Liver (tissue), 9 donors: ENCODE measurements around the gene RASSF6. TPM values are rescaled to one million over a fixed set of nuclear protein-coding genes. Genes with fewer than 3 reads are reported as not detected.
"Not testable (repeated sequence)": the region's sequence is repeated elsewhere in the genome, so short reads cannot be mapped to it uniquely, and the experiment has no call there.

Source experiments
- DNase-seq: peaks from one replicate; pipeline ENCODE4 v3.0.0-alpha.2; 2017; ENCODE audit warnings: low spot score
- H3K27ac ChIP-seq, 2 donors: one replicate each; pipeline ENCODE4 v1.7.0; 2013; ENCODE audit warnings: inconsistent platforms in 2 of 2, low read length in 2 of 2, control low read depth in 1 of 2, low read depth in 1 of 2, mild to moderate bottlenecking in 1 of 2
- H3K27me3 ChIP-seq, 4 donors: one replicate each; pipeline versions ENCODE4 v1.6.1 to v1.7.0; 2013; ENCODE audit warnings: low read length in 3 of 4, inconsistent platforms in 1 of 4, mild to moderate bottlenecking in 1 of 4, moderate library complexity in 1 of 4; ENCODE audit not compliant: control insufficient read depth in 4 of 4, insufficient read depth in 4 of 4
- H3K36me3 ChIP-seq, 4 donors: one replicate each; pipeline versions ENCODE4 v1.6.1 to v1.7.0; 2013; ENCODE audit warnings: low read length in 3 of 4, mild to moderate bottlenecking in 3 of 4, low read depth in 1 of 4, moderate library complexity in 1 of 4; ENCODE audit not compliant: control insufficient read depth in 4 of 4, insufficient read depth in 3 of 4
- H3K4me1 ChIP-seq, 4 donors: one replicate each; pipeline versions ENCODE4 v1.6.1 to v1.7.0; 2013; ENCODE audit warnings: low read length in 3 of 4, mild to moderate bottlenecking in 3 of 4, moderate library complexity in 1 of 4; ENCODE audit not compliant: control insufficient read depth in 4 of 4, insufficient read depth in 4 of 4
- H3K4me3 ChIP-seq, 3 donors: one replicate each; pipeline versions ENCODE4 v1.6.1 to v1.7.0; 2013; ENCODE audit warnings: low read length in 3 of 3, control low read depth in 1 of 3, low read depth in 1 of 3, mild to moderate bottlenecking in 1 of 3
- H3K9ac ChIP-seq, 2 donors: one replicate each; pipeline ENCODE4 v1.7.0; 2013; ENCODE audit warnings: low read length in 2 of 2, mild to moderate bottlenecking in 2 of 2, moderate library complexity in 2 of 2, control low read depth in 1 of 2, low read depth in 1 of 2
- H3K9me3 ChIP-seq, 4 donors: one replicate each; pipeline versions ENCODE4 v1.6.1 to v1.7.0; 2013; ENCODE audit warnings: low read length in 3 of 4; ENCODE audit not compliant: control insufficient read depth in 4 of 4
- ATF3 ChIP-seq: IDR thresholded peaks from 2 replicates; pipeline ENCODE4 v1.6.1; 2016; ENCODE audit warnings: antibody characterized with exemption
- CTCF ChIP-seq: fragments of 150-350 bp; IDR thresholded peaks from 2 replicates; pipeline ENCODE4 v1.5.1; 2017; ENCODE audit warnings: improper control_type of control experiment, low read depth, low read length; ENCODE audit not compliant: missing input control
- EGR1 ChIP-seq, 2 donors: IDR thresholded peaks; 2 replicates each; pipeline ENCODE4 v1.6.1; 2016 to 2018; ENCODE audit warnings: antibody characterized with exemption in 2 of 2, low read depth in 2 of 2
- FOXA1 ChIP-seq: IDR thresholded peaks from 2 replicates; pipeline ENCODE4 v1.6.1; 2016; ENCODE audit warnings: antibody characterized with exemption
- FOXA2 ChIP-seq: IDR thresholded peaks from 2 replicates; pipeline ENCODE4 v1.6.1; 2016; ENCODE audit warnings: antibody characterized with exemption
- GABPA ChIP-seq, 2 donors: IDR thresholded peaks in 1 of 2; conservative IDR thresholded peaks in 1 of 2; 2 replicates each; pipeline ENCODE4 v1.6.1; 2016; ENCODE audit warnings: antibody characterized with exemption in 2 of 2, mild to moderate bottlenecking in 1 of 2, moderate library complexity in 1 of 2
- HNF4A ChIP-seq, 2 donors: conservative IDR thresholded peaks; 2 replicates each; pipeline ENCODE4 v1.6.1; 2016; ENCODE audit warnings: antibody characterized with exemption in 2 of 2, mild to moderate bottlenecking in 2 of 2
- HNF4G ChIP-seq: IDR thresholded peaks from 2 replicates; pipeline ENCODE4 v1.6.1; 2016; ENCODE audit warnings: antibody characterized with exemption
- MAX ChIP-seq: IDR thresholded peaks from 2 replicates; pipeline ENCODE4 v1.6.1; 2016; ENCODE audit warnings: antibody characterized with exemption
- NR2F2 ChIP-seq: IDR thresholded peaks from 2 replicates; pipeline ENCODE4 v1.6.1; 2016; ENCODE audit warnings: antibody characterized with exemption
- REST ChIP-seq: IDR thresholded peaks from 2 replicates; pipeline ENCODE4 v1.6.1; 2016; ENCODE audit warnings: antibody characterized with exemption, mild to moderate bottlenecking
- RXRA ChIP-seq, 2 donors: IDR thresholded peaks; 2 replicates each; pipeline ENCODE4 v1.6.1; 2017 to 2018; ENCODE audit warnings: antibody characterized with exemption in 2 of 2, mild to moderate bottlenecking in 1 of 2
- SP1 ChIP-seq: IDR thresholded peaks from 2 replicates; pipeline ENCODE4 v1.6.1; 2018; ENCODE audit warnings: antibody characterized with exemption, mild to moderate bottlenecking
- YY1 ChIP-seq: IDR thresholded peaks from 2 replicates; pipeline ENCODE4 v1.6.1; 2016; ENCODE audit warnings: antibody characterized with exemption, mild to moderate bottlenecking
- ZBTB33 ChIP-seq: IDR thresholded peaks from 2 replicates; pipeline ENCODE4 v1.6.1; 2016; ENCODE audit warnings: antibody characterized with exemption
- polyA plus RNA-seq, 2 donors: library from polyadenylated mRNA; stranded (reverse) in 1 of 2; unstranded in 1 of 2; fragments of 200-250 nt in 1 of 2; fragments of >200 nt in 1 of 2; fragmentation: Nextera tagmentation in 1 of 2; extraction: Ambion mirVana in 1 of 2; gene quantifications; one replicate each; pipeline versions ENCODE4 v1.2.1 to v1.2.3, GENCODE V29; 2013 to 2015
- total RNA-seq, 2 donors: library from RNA; depleted of rRNA; stranded (reverse); fragments of >200 nt; gene quantifications; one replicate each; pipeline ENCODE4 v1.2.3, GENCODE V29; 2014
- donor health status: healthy.
- donor health status: healthy.
- donor health status: healthy.
- donor health status: healthy.
- donor health status: healthy.

RASSF6 gene
- total and polyA plus RNA-seq, 4 donors: 0.08 to 0.38 (median 0.12) TPM

GRCh38 chr4:73597594-73597993 lies 22.6 kb downstream of the RASSF6 start:
- no peaks in the 10 kb centered on the region for H3K36me3 ChIP-seq
- no peaks in the 10 kb centered on the region for H3K4me1 ChIP-seq
- TF ChIP-seq CTCF (no peak), NR2F2 (no peak), GABPA (IDR thresholded peaks at IDR 0.05 in 1 of 2, conservative IDR thresholded peaks at IDR 0.05 in 1 of 2) (no peak), ATF3 (no peak), REST (no peak), HNF4G (no peak), RXRA (IDR thresholded peaks at IDR 0.05) (no peak), EGR1 (IDR thresholded peaks at IDR 0.05; ENCODE audit: low read depth in 2 of 2) (no peak), MAX (no peak), YY1 (no peak), HNF4A (conservative IDR thresholded peaks at IDR 0.05) (no peak), SP1 (no peak), FOXA1 (no peak), ZBTB33 (no peak), FOXA2 (no peak)
- no peak overlapping the region for H3K9ac ChIP-seq
- no peak for DNase-seq
- H3K27ac ChIP-seq: no peak overlapping the region
- no peaks in the 10 kb centered on the region for H3K27me3 ChIP-seq
- no peaks in the 10 kb centered on the region for H3K9me3 ChIP-seq
- H3K4me3 ChIP-seq: no peak overlapping the region

- H3K36me3 ChIP-seq, H3K27me3 ChIP-seq, H3K4me1 ChIP-seq, H3K4me3 ChIP-seq, H3K9ac ChIP-seq, DNase-seq, H3K9me3 ChIP-seq, H3K27ac ChIP-seq: not testable (repeated sequence)
Measured at GRCh38 chr4:73597183-73597582, 23.1 kb downstream of the RASSF6 start.
